KMS-11 (cell line): ENCODE results near the gene LRRC4C.

Experiments used
- H2AFZ ChIP-seq: fragments of 200-600 bp; sonication (generic); 2 replicates; pipeline ENCODE4 v1.6.1; 2016; ENCODE audit warnings: antibody characterized with exemption, mixed run types, low read depth
- H3K27ac ChIP-seq: fragments of 200-600 bp; sonication (generic); 2 replicates; pipeline ENCODE4 v1.6.1; 2016; ENCODE audit warnings: mild to moderate bottlenecking, mixed run types
- H3K27me3 ChIP-seq: fragments of 200-600 bp; sonication (generic); 2 replicates; pipeline ENCODE4 v1.6.1; 2017; ENCODE audit warnings: mild to moderate bottlenecking, low read depth, mixed run types, moderate library complexity; ENCODE audit not compliant: insufficient read depth
- H3K36me3 ChIP-seq: fragments of 200-600 bp; sonication (generic); 2 replicates; pipeline ENCODE4 v1.6.1; 2017; ENCODE audit warnings: mild to moderate bottlenecking, mixed run types; ENCODE audit not compliant: insufficient read depth
- H3K4me1 ChIP-seq: fragments of 200-600 bp; sonication (generic); 2 replicates; pipeline ENCODE4 v1.6.1; 2016; ENCODE audit warnings: mild to moderate bottlenecking, low read depth, mixed run types; ENCODE audit not compliant: poor library complexity, severe bottlenecking
- H3K4me2 ChIP-seq: fragments of 200-600 bp; sonication (generic); 2 replicates; pipeline ENCODE4 v1.7.0; 2016; ENCODE audit warnings: mild to moderate bottlenecking, mixed run types
- H3K4me3 ChIP-seq: fragments of 200-600 bp; sonication (generic); IDR thresholded peaks from 2 replicates; pipeline ENCODE4 v1.6.1; 2017; ENCODE audit warnings: low read depth, low read length, mixed read lengths; ENCODE audit not compliant: insufficient read depth
- H3K79me2 ChIP-seq: fragments of 200-600 bp; sonication (generic); 2 replicates; pipeline ENCODE4 v1.6.1; 2016; ENCODE audit warnings: low read depth, mixed run types; ENCODE audit not compliant: insufficient read depth
- H3K9ac ChIP-seq: fragments of 200-600 bp; sonication (generic); 2 replicates; pipeline ENCODE4 v1.6.1; 2016; ENCODE audit warnings: mild to moderate bottlenecking, mixed run types
- H4K20me1 ChIP-seq: fragments of 200-600 bp; sonication (generic); 2 replicates; pipeline ENCODE4 v1.6.1; 2016; ENCODE audit warnings: mild to moderate bottlenecking, mixed run types; ENCODE audit not compliant: insufficient read depth
- TF ChIP-seq, protein P1 (sequence below): fragments of 200-600 bp; sonication (generic); conservative IDR thresholded peaks from 2 replicates; pipeline ENCODE4 v1.6.1; 2017; ENCODE audit warnings: low read depth, mild to moderate bottlenecking, antibody characterized with exemption, low read length, moderate library complexity, mixed read lengths

LRRC4C gene

DNA sequence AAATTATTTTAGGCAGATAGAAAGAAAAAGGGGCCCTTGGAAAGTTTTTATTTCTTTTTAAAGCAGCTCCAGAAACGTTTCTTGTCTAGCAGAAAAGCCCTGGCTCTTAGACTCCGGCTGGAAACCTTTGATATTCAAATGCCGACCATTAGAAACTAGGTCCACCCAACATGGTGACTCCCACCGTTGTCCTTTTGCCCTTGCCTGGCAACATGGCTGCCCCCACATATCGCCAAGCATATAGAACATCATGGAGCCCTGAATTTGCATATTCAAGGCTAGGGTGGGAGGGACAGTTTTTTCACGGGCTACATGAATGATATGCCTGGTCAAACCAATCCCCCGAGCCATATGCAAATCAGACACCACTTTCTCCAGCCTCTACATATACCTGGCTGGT, 1379.0 kb downstream of the LRRC4C start:
- Histone ChIP-seq H3K79me2 (no peaks in the 10 kb centered on the region), H3K9ac (no peak overlapping the region), H4K20me1 (no peaks in the 10 kb centered on the region), H3K4me3 (no peak overlapping the region), H3K4me2 (no peak overlapping the region), H3K36me3 (no peaks in the 10 kb centered on the region), H3K27me3 (no peaks in the 10 kb centered on the region), H3K4me1 (no peaks in the 10 kb centered on the region), H2AFZ (no peak overlapping the region), H3K27ac (no peak overlapping the region)
- TF ChIP-seq, protein P1, sequence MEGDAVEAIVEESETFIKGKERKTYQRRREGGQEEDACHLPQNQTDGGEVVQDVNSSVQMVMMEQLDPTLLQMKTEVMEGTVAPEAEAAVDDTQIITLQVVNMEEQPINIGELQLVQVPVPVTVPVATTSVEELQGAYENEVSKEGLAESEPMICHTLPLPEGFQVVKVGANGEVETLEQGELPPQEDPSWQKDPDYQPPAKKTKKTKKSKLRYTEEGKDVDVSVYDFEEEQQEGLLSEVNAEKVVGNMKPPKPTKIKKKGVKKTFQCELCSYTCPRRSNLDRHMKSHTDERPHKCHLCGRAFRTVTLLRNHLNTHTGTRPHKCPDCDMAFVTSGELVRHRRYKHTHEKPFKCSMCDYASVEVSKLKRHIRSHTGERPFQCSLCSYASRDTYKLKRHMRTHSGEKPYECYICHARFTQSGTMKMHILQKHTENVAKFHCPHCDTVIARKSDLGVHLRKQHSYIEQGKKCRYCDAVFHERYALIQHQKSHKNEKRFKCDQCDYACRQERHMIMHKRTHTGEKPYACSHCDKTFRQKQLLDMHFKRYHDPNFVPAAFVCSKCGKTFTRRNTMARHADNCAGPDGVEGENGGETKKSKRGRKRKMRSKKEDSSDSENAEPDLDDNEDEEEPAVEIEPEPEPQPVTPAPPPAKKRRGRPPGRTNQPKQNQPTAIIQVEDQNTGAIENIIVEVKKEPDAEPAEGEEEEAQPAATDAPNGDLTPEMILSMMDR = no peak
